H1 (cell line): Measurements from ENCODE around the gene TCN2. TPM values are rescaled to one million over a fixed set of nuclear protein-coding genes. Genes with fewer than 3 reads are reported as not detected.

ENCODE experiments used
- CTCF ChIA-PET: fragments of 300-600 bp; sonication (Branson Sonifier 250); formaldehyde crosslinking; loops from one replicate; lab custom pipeline; 2021; ENCODE audit not compliant: partially characterized antibody; lab: Charles Lee
- POLR2A ChIA-PET: fragments of 300-600 bp; sonication (Branson Sonifier 250); formaldehyde crosslinking; loops from one replicate; lab custom pipeline; 2021; ENCODE audit warnings: inconsistent platforms; ENCODE audit not compliant: partially characterized antibody; lab: Charles Lee
- DNase-seq, 2 experiments: peaks; one replicate each; pipeline versions ENCODE4 v3.0.0 to v3.0.0-alpha.2; 2010 to 2022; ENCODE audit warnings: low spot score in 2 of 2, low read depth in 1 of 2, mixed read lengths in 1 of 2
- FAIRE-seq: peaks from 2 replicates; lab custom pipeline; 2011; peaks lifted over from hg19 to GRCh38; lab: Jason Lieb, UNC
- H2AFZ ChIP-seq: 2 replicates; pipeline ENCODE4 v1.8.1; 2012; ENCODE audit warnings: low read length, inconsistent platforms
- H2AK5ac ChIP-seq: 2 replicates; pipeline ENCODE4 v1.6.1; 2013; ENCODE audit warnings: low read depth, low read length
- H2BK120ac ChIP-seq: replicated peaks from 2 replicates; pipeline ENCODE3; 2013; ENCODE audit warnings: low read depth, low read length, inconsistent platforms
- H2BK12ac ChIP-seq: 2 replicates; pipeline ENCODE4 v1.6.1; 2013; ENCODE audit warnings: low read depth, low read length
- H2BK15ac ChIP-seq: 2 replicates; pipeline ENCODE4 v1.6.1; 2013; ENCODE audit warnings: low read length
- H2BK20ac ChIP-seq: 2 replicates; pipeline ENCODE4 v1.6.1; 2013; ENCODE audit warnings: low read length
- H2BK5ac ChIP-seq: 2 replicates; pipeline ENCODE4 v1.6.1; 2013; ENCODE audit warnings: low read depth, low read length
- H3K14ac ChIP-seq: 2 replicates; pipeline ENCODE4 v1.6.1; 2013; ENCODE audit warnings: inconsistent platforms; ENCODE audit not compliant: insufficient read length
- H3K18ac ChIP-seq: 2 replicates; pipeline ENCODE4 v1.6.1; 2013; ENCODE audit warnings: low read length; ENCODE audit errors: extremely low read depth
- H3K23ac ChIP-seq: 2 replicates; pipeline ENCODE4 v1.6.1; 2013; ENCODE audit warnings: inconsistent platforms; ENCODE audit not compliant: insufficient read length
- H3K23me2 ChIP-seq: 2 replicates; pipeline ENCODE4 v1.6.1; 2013; ENCODE audit warnings: low read depth, low read length
- H3K27ac ChIP-seq: 2 replicates; pipeline ENCODE4 v1.6.1; 2011; ENCODE audit warnings: low read depth, low read length, inconsistent platforms
- H3K27me3 ChIP-seq, 4 experiments: replicated peaks in 1 of 4; 1 replicate in 1 of 4; 2 replicates in 3 of 4; pipeline versions ENCODE4 v1.6.1 to v1.8.1; 2011 to 2013; ENCODE audit warnings: low read length in 3 of 4, mild to moderate bottlenecking in 3 of 4, inconsistent platforms in 2 of 4, mixed read lengths in 2 of 4, moderate library complexity in 1 of 4; ENCODE audit not compliant: control insufficient read depth in 3 of 4, insufficient read depth in 3 of 4; ENCODE audit errors: extremely low read depth in 1 of 4
- H3K36me3 ChIP-seq, 4 experiments: 2 replicates each; pipeline versions ENCODE4 v1.6.1 to v1.8.1; 2011 to 2013; ENCODE audit warnings: mild to moderate bottlenecking in 4 of 4, low read length in 3 of 4, moderate library complexity in 2 of 4, control low read depth in 1 of 4, inconsistent platforms in 1 of 4; ENCODE audit not compliant: insufficient read depth in 4 of 4, control insufficient read depth in 2 of 4
- H3K4ac ChIP-seq: replicated peaks from 2 replicates; pipeline ENCODE3; 2013; ENCODE audit warnings: low read length, low read depth, mixed read lengths, inconsistent platforms; ENCODE audit not compliant: insufficient read length
- H3K4me1 ChIP-seq, 4 experiments: replicated peaks in 1 of 4; 1 replicate in 1 of 4; 2 replicates in 3 of 4; pipeline versions ENCODE4 v1.6.1 to v1.8.1; 2011 to 2013; ENCODE audit warnings: low read length in 3 of 4, inconsistent platforms in 2 of 4, mixed read lengths in 1 of 4; ENCODE audit not compliant: insufficient read depth in 4 of 4, control insufficient read depth in 3 of 4
- H3K4me2 ChIP-seq, 2 experiments: 2 replicates each; pipeline versions ENCODE4 v1.6.1 to v1.8.1; 2011 to 2013; ENCODE audit warnings: low read depth in 2 of 2, low read length in 2 of 2, control low read depth in 1 of 2, inconsistent platforms in 1 of 2, mild to moderate bottlenecking in 1 of 2; ENCODE audit not compliant: insufficient read depth in 1 of 2
- H3K4me3 ChIP-seq, 4 experiments: fragments of 200-600, 300-600 bp in 1 of 4; sonication (generic), shearing (Covaris generic), sonication (Bioruptor Twin) in 1 of 4; 2 replicates each; pipeline versions ENCODE4 v1.5.1 to v1.8.1; 2011 to 2016; ENCODE audit warnings: low read length in 4 of 4, low read depth in 3 of 4, control low read depth in 2 of 4, inconsistent platforms in 2 of 4, mild to moderate bottlenecking in 2 of 4, mixed read lengths in 1 of 4, moderate library complexity in 1 of 4; ENCODE audit not compliant: insufficient read depth in 2 of 4; ENCODE audit errors: extremely low read depth in 1 of 4
- H3K56ac ChIP-seq: replicated peaks from 2 replicates; pipeline ENCODE3; 2013; ENCODE audit warnings: low read depth, mild to moderate bottlenecking, mixed read lengths, low read length, inconsistent platforms; ENCODE audit not compliant: insufficient read length
- H3K79me1 ChIP-seq: 2 replicates; pipeline ENCODE4 v1.6.1; 2013; ENCODE audit warnings: low read depth, low read length, control low read depth
- H3K79me2 ChIP-seq, 2 experiments: 2 replicates each; pipeline versions ENCODE4 v1.6.1 to v1.8.1; 2012 to 2013; ENCODE audit warnings: low read length in 2 of 2, mild to moderate bottlenecking in 2 of 2, inconsistent platforms in 1 of 2; ENCODE audit not compliant: insufficient read depth in 2 of 2, control insufficient read depth in 1 of 2
- H3K9ac ChIP-seq, 4 experiments: replicated peaks in 1 of 4; 1 replicate in 1 of 4; 2 replicates in 3 of 4; pipeline versions ENCODE4 v1.6.1 to v1.8.1; 2011 to 2013; ENCODE audit warnings: low read depth in 3 of 4, low read length in 3 of 4, control low read depth in 2 of 4, mild to moderate bottlenecking in 2 of 4, moderate library complexity in 2 of 4, inconsistent platforms in 1 of 4; ENCODE audit errors: extremely low read depth in 1 of 4
- H3K9me3 ChIP-seq, 2 experiments: 2 replicates each; pipeline versions ENCODE4 v1.6.1 to v1.8.1; 2012 to 2013; ENCODE audit warnings: mild to moderate bottlenecking in 2 of 2, moderate library complexity in 2 of 2, control low read depth in 1 of 2, inconsistent platforms in 1 of 2, low read depth in 1 of 2, low read length in 1 of 2, mixed read lengths in 1 of 2; ENCODE audit not compliant: insufficient read depth in 2 of 2
- H4K20me1 ChIP-seq, 2 experiments: replicated peaks in 1 of 2; 2 replicates each; pipeline versions ENCODE3 to v1.8.1; 2011 to 2013; ENCODE audit warnings: inconsistent platforms in 2 of 2, low read length in 2 of 2, mild to moderate bottlenecking in 1 of 2; ENCODE audit not compliant: insufficient read depth in 2 of 2, control insufficient read depth in 1 of 2
- H4K5ac ChIP-seq: 2 replicates; pipeline ENCODE4 v1.6.1; 2013; ENCODE audit warnings: low read length, low read depth, mixed read lengths, inconsistent platforms; ENCODE audit not compliant: insufficient read length
- H4K8ac ChIP-seq: 2 replicates; pipeline ENCODE4 v1.8.0; 2013; ENCODE audit warnings: mild to moderate bottlenecking, moderate library complexity, low read length, inconsistent platforms; ENCODE audit not compliant: insufficient read depth; ENCODE audit errors: extremely low read depth
- H4K91ac ChIP-seq: replicated peaks from 2 replicates; pipeline ENCODE3; 2013; ENCODE audit warnings: low read length, mixed read lengths, inconsistent platforms; ENCODE audit not compliant: insufficient read length
- ASH2L ChIP-seq: fragments of 200-600, 300-600 bp; sonication (generic); IDR thresholded peaks from one replicate; pipeline ENCODE4 v1.7.1; 2017; ENCODE audit warnings: low read length
- ATF2 ChIP-seq: IDR thresholded peaks from 2 replicates; pipeline ENCODE4 v1.6.1; 2012; ENCODE audit warnings: low read length, inconsistent platforms
- POLR2AphosphoS5 ChIP-seq: IDR thresholded peaks from 2 replicates; pipeline ENCODE4 v1.6.1; 2011; ENCODE audit warnings: low read depth, low read length
- RAD21 ChIP-seq, 2 experiments: IDR thresholded peaks in 1 of 2; conservative IDR thresholded peaks in 1 of 2; 2 replicates each; pipeline ENCODE4 v1.6.1; 2011; ENCODE audit warnings: low read depth in 2 of 2, low read length in 2 of 2, improper control_type of control experiment in 1 of 2, inconsistent platforms in 1 of 2, mild to moderate bottlenecking in 1 of 2, moderate library complexity in 1 of 2
- ZNF274 ChIP-seq: IDR thresholded peaks from 2 replicates; pipeline ENCODE4 v1.7.0; 2012; ENCODE audit warnings: low read length, borderline replicate concordance; ENCODE audit errors: extremely low read depth
- WGBS, 2 experiments: shearing (Covaris generic) in 1 of 2; methylation state at CpG; one replicate each; pipeline versions ENCODE4 v1.1.6 to v1.1.7; 2013 to 2015; ENCODE audit warnings: low lambda C conversion rate in 2 of 2, mixed read lengths in 2 of 2, inconsistent platforms in 1 of 2, low coverage in 1 of 2, missing lambda C conversion rate in 1 of 2; ENCODE audit not compliant: insufficient replicate concordance in 2 of 2, insufficient coverage in 1 of 2, insufficient read length in 1 of 2; ENCODE audit errors: extremely low coverage in 1 of 2, missing lambda C conversion rate in 1 of 2; 5-methylcytosine and 5-hydroxymethylcytosine counted together
- polyA plus RNA-seq, 7 experiments: library from polyadenylated mRNA; depleted of rRNA in 3 of 7; stranded (reverse) in 5 of 7; unstranded in 2 of 7; fragments of >200 nt in 5 of 7; fragments of 200-250 nt in 2 of 7; gene quantifications; 1 replicate in 5 of 7; 2 replicates in 1 of 7; 4 replicates in 1 of 7; pipeline versions ENCODE4 v1.2.1 to v1.2.3, GENCODE V29; 2011 to 2013; ENCODE audit warnings: missing spikeins in 2 of 7, mixed read lengths in 2 of 7
- total RNA-seq: library from RNA; stranded (reverse); fragmentation: NEBNext Ultra II Directional; extraction: Animal tissue kit (Norgen Biotek cat#: 25700); gene quantifications from 2 replicates; pipeline ENCODE4 v1.2.1, GENCODE V29; 2021
- TF ChIP-seq, protein P1 (sequence below), 3 experiments: IDR thresholded peaks; 1 replicate in 2 of 3; 2 replicates in 1 of 3; pipeline versions ENCODE4 v1.5.1 to v1.6.1; 2011; ENCODE audit warnings: low read length in 3 of 3, mild to moderate bottlenecking in 3 of 3, inconsistent platforms in 2 of 3, low read depth in 1 of 3, moderate library complexity in 1 of 3; ENCODE audit not compliant: insufficient read depth in 1 of 3; ENCODE audit errors: control extremely low read depth in 1 of 3

The TCN2 gene
- total and polyA plus RNA-seq, 2 of the 8 experiments (the other 6 are each of a cell fraction or from before 2014, with no cell fraction given), result 30.0 to 87.8 TPM

- peak overlapping the region; percentile 61 to 96 for H3K4me2 ChIP-seq
- peaks cover 3 to 31% (median 12%) of the 10 kb centered on the region in 4 experiments for H3K4me1 ChIP-seq
- peak; percentile 32 for FAIRE-seq
- no peak overlapping the region for H3K14ac ChIP-seq
- H2BK15ac ChIP-seq, result 0 out of 2 replicates have a peak overlapping the region, but pooled peaks have one; percentile 83
- H4K91ac ChIP-seq, result peak overlapping the region; percentile 71
- H2BK20ac ChIP-seq, result peak overlapping the region; percentile 76; the same call in 1 of the 2 replicates
- WGBS, 2 experiments, result 55% methylated on average over 9 of the region's 9 CpGs; no CpG with 5 or more reads in 1 of the 2 experiments
- peak overlapping the region; percentile 75 for H3K4ac ChIP-seq
- peak overlapping the region; percentile 18; the same call in 1 of the 2 replicates for H2BK5ac ChIP-seq
- ChIA-PET POLR2A (interaction anchor here (0.8 to 3.5 kb wide), 10 partner anchors 9 to 479 kb away, joined by 3 to 16 read pairs (median 4); partner anchors contain the start of genes GAL3ST1, PES1 and SLC35E4), CTCF (interaction anchor here (0.8 to 7.0 kb wide), 26 partner anchors 8 to 181 kb away, joined by 3 to 52 read pairs (median 4); partner anchors contain the start of genes GAL3ST1, PES1 and SLC35E4)
- H3K23ac ChIP-seq, result no peak overlapping the region
- H3K4me3 ChIP-seq, result peak overlapping the region; percentile 19 to 52 (median 22); a peak in 5 of 8 replicates
- H2AFZ ChIP-seq, result peak overlapping the region; percentile 69
- peak overlapping the region; percentile 94 for H2BK120ac ChIP-seq
- H3K9ac ChIP-seq, result peak overlapping the region in 1 of 4 experiments; percentile 9; a peak in 3 of 7 replicates
- no peak overlapping the region for H2AK5ac ChIP-seq
- H4K20me1 ChIP-seq, result no peaks in the 10 kb centered on the region
- no peaks in the 10 kb centered on the region for H3K27me3 ChIP-seq
- H3K18ac ChIP-seq, result peak overlapping the region; percentile 12; the same call in 1 of the 2 replicates
- peak overlapping the region; percentile 89 for H4K5ac ChIP-seq
- 0 out of 2 replicates have a peak, but pooled peaks cover 2% of the 10 kb centered on the region for H3K79me1 ChIP-seq
- H3K36me3 ChIP-seq, result peaks cover 0 to 10% (median 6%) of the 10 kb centered on the region in 4 experiments; a peak in 4 of 8 replicates
- peak in 1 of 2 experiments; percentile 63 for DNase-seq
- H3K27ac ChIP-seq, result peak overlapping the region; percentile 71
- H2BK12ac ChIP-seq, result peak overlapping the region; percentile 40
- H3K9me3 ChIP-seq, result no peaks in the 10 kb centered on the region
- peaks cover 0 to 15% of the 10 kb centered on the region in 2 experiments; a peak in 2 of 4 replicates for H3K79me2 ChIP-seq
- peaks cover 9% of the 10 kb centered on the region; the same call in 1 of the 2 replicates for H3K23me2 ChIP-seq
- H4K8ac ChIP-seq, result no peak overlapping the region
- H3K56ac ChIP-seq, result peak overlapping the region; percentile 32
- TF ChIP-seq ZNF274, result no peak
- TF ChIP-seq POLR2AphosphoS5, result no peak
- TF ChIP-seq ASH2L, result peak; percentile 4
- TF ChIP-seq ATF2, result no peak
- TF ChIP-seq, protein P1, sequence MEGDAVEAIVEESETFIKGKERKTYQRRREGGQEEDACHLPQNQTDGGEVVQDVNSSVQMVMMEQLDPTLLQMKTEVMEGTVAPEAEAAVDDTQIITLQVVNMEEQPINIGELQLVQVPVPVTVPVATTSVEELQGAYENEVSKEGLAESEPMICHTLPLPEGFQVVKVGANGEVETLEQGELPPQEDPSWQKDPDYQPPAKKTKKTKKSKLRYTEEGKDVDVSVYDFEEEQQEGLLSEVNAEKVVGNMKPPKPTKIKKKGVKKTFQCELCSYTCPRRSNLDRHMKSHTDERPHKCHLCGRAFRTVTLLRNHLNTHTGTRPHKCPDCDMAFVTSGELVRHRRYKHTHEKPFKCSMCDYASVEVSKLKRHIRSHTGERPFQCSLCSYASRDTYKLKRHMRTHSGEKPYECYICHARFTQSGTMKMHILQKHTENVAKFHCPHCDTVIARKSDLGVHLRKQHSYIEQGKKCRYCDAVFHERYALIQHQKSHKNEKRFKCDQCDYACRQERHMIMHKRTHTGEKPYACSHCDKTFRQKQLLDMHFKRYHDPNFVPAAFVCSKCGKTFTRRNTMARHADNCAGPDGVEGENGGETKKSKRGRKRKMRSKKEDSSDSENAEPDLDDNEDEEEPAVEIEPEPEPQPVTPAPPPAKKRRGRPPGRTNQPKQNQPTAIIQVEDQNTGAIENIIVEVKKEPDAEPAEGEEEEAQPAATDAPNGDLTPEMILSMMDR (IDR thresholded peaks at IDR 0.05; ENCODE audit: control extremely low read depth in 1 of 3, insufficient read depth in 1 of 3, low read depth in 1 of 3, low read length in 3 of 3), result peak; percentile 64 to 74 (median 64)
- peak; percentile 7 to 40; a peak in 3 of 4 replicates for TF ChIP-seq RAD21 (IDR thresholded peaks at IDR 0.05 in 1 of 2, conservative IDR thresholded peaks at IDR 0.05 in 1 of 2; ENCODE audit: low read depth in 2 of 2, low read length in 2 of 2)
Observed at GRCh38 chr22:30605449-30606110, 1.4 kb upstream of the TCN2 start.
